NCI-H2196 treated with DMSO at 0.1 percent for 48 hours (cell line): ENCODE measurements around the gene MYRIP.

ENCODE experiments used
- DNase-seq: peaks from one replicate; lab custom pipeline; 2025; ENCODE audit not compliant: unreplicated experiment; lab: John Stamatoyannopoulos, UW

The MYRIP gene

GRCh38 chr3:40178012-40178594 lies 368.7 kb downstream of the MYRIP start:
- DNase-seq, result no peak

GRCh38 chr3:40179016-40179415 lies 369.6 kb downstream of the MYRIP start:
- no peak for DNase-seq

- no peak for DNase-seq
Observed at GRCh38 chr3:40181182-40181581, 371.8 kb downstream of the MYRIP start.

- DNase-seq, result no peak
Observed at GRCh38 chr3:40185029-40185695, 375.8 kb downstream of the MYRIP start.

- no peak for DNase-seq
Observed at GRCh38 chr3:40186508-40186907, 377.1 kb downstream of the MYRIP start.

GRCh38 chr3:40187945-40188344 lies 378.5 kb downstream of the MYRIP start:
- no peak for DNase-seq

GRCh38 chr3:40189118-40189517 lies 379.7 kb downstream of the MYRIP start:
- no peak for DNase-seq

- no peak for DNase-seq
Observed at GRCh38 chr3:40190056-40190455, 380.6 kb downstream of the MYRIP start.

- DNase-seq, result no peak
Observed at GRCh38 chr3:40191251-40191650, 381.8 kb downstream of the MYRIP start.

GRCh38 chr3:40191850-40192448 lies 382.5 kb downstream of the MYRIP start:
- no peak for DNase-seq

- DNase-seq, result no peak
Observed at GRCh38 chr3:40192628-40193027, 383.2 kb downstream of the MYRIP start.

GRCh38 chr3:40196966-40197365 lies 387.6 kb downstream of the MYRIP start:
- DNase-seq, result no peak

GRCh38 chr3:40200692-40201316 lies 391.4 kb downstream of the MYRIP start:
- no peak for DNase-seq

GRCh38 chr3:40201770-40202169 lies 392.4 kb downstream of the MYRIP start:
- DNase-seq, result no peak

- no peak for DNase-seq
Observed at GRCh38 chr3:40206522-40206921, 397.1 kb downstream of the MYRIP start.

- DNase-seq, result no peak
Observed at GRCh38 chr3:40207796-40208195, 398.4 kb downstream of the MYRIP start.

GRCh38 chr3:40208251-40208650 lies 398.8 kb downstream of the MYRIP start:
- no peak for DNase-seq

- no peak for DNase-seq
Observed at GRCh38 chr3:40211579-40211978, 402.2 kb downstream of the MYRIP start.

- DNase-seq, result no peak
Observed at GRCh38 chr3:40213556-40213955, 404.1 kb downstream of the MYRIP start.

GRCh38 chr3:40215015-40215414 lies 405.6 kb downstream of the MYRIP start:
- DNase-seq, result no peak

GRCh38 chr3:40216471-40216870 lies 407.1 kb downstream of the MYRIP start:
- no peak for DNase-seq

GRCh38 chr3:40223856-40224255 lies 414.4 kb downstream of the MYRIP start:
- no peak for DNase-seq
